ENCODE measurements around the gene PRKCA.

Gene PRKCA

DNA sequence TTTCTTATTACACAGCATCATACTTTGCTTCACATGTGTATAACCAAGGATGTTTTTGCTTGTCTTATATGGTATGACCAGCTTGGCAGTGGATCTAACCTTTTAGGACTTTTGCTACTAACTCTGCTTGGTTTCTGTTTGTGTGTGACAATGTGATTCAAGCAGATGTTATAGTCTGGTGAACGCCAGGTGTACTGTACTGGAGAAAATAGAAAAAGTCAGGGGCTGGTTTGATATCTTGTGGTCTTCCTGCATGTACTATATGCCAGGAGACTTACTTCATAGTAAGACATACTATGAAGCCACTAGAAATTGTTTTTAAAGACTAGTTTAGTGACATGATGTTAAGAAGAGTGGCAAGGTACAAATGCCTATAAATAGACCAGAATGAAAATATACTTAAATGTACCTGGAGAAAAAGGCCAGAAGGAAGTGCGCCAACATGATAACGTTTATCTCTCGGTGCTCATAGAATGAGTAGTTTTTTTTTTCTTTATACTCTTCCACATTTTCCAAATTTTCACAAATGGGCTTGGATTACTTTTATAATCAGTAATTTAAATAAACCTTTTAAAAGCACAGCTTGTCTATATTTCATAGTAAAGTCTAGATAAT is 112.3 kb downstream of the PRKCA start:
- DNase-seq (ENCODE audit: low read depth, low spot score): no peak
- no peak overlapping the region for H3K4me3 ChIP-seq (ENCODE audit: low read depth, low read length)
- CTCF ChIA-PET: interaction anchor here (1.5 kb wide), 1 partner anchor 12 kb away, joined by 5 read pairs; no protein-coding TSS in a partner anchor
- POLR2A ChIA-PET: no interaction called here
- TF ChIP-seq, protein P1, sequence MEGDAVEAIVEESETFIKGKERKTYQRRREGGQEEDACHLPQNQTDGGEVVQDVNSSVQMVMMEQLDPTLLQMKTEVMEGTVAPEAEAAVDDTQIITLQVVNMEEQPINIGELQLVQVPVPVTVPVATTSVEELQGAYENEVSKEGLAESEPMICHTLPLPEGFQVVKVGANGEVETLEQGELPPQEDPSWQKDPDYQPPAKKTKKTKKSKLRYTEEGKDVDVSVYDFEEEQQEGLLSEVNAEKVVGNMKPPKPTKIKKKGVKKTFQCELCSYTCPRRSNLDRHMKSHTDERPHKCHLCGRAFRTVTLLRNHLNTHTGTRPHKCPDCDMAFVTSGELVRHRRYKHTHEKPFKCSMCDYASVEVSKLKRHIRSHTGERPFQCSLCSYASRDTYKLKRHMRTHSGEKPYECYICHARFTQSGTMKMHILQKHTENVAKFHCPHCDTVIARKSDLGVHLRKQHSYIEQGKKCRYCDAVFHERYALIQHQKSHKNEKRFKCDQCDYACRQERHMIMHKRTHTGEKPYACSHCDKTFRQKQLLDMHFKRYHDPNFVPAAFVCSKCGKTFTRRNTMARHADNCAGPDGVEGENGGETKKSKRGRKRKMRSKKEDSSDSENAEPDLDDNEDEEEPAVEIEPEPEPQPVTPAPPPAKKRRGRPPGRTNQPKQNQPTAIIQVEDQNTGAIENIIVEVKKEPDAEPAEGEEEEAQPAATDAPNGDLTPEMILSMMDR (IDR thresholded peaks at IDR 0.05; ENCODE audit: insufficient read depth, low read length, missing control alignments): no peak

DNA sequence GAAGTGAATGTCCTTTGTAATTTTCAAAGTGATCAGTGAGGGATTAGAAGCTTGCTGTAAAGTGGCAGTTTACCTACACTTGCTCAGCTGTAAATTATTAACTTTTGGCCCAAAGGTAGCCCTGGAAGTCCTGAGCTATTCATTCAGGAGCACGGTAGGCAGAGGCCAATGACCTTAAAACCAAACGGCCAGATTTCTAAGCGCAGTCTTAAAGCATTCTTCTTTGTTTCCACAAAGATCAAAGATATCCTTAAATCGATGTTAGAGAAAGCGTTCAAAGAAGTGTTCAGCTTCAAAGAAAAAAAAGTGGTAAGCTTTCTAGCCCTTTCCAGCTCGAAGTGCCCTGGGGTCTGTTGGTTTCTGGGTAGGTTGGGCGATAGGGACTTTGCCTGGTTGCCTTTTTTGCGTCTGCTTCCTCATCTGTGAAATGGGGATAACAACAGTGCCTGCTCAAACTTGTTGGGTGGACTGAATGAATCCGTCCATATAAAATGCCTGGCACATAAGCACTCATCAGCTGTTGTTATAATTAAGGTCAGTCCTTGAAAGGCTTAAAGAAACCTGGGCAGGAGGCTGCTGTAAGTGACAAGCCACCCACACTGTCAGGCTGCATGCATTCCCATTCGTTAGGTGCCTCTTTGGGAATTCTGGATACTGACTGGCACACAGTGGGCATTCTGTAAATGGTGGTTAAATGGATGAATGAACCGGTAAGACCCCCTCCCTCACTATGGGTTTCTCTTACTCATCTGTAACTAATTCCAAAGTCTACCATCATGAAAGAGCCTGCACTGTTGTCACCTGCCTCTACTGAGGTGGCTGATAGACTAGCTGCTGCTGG is 113.2 kb downstream of the PRKCA start:
- no peak overlapping the region for H3K4me3 ChIP-seq (ENCODE audit: low read depth, low read length)
- TF ChIP-seq, protein P1 (IDR thresholded peaks at IDR 0.05; ENCODE audit: insufficient read depth, low read length, missing control alignments): no peak
- DNase-seq (ENCODE audit: low read depth, low spot score): no peak
- ChIA-PET POLR2A (no interaction called here), CTCF (interaction anchor here (1.4 kb wide), 1 partner anchor 23 kb away, joined by 4 read pairs; no protein-coding TSS in a partner anchor)

GRCh38 chr17:66416207-66416940 is 114.0 kb downstream of the PRKCA start:
- CTCF ChIA-PET: interaction anchor here (1.4 kb wide), 1 partner anchor 24 kb away, joined by 4 read pairs; no protein-coding TSS in a partner anchor
- DNase-seq (ENCODE audit: low read depth, low spot score): no peak
- TF ChIP-seq, protein P1 (IDR thresholded peaks at IDR 0.05; ENCODE audit: insufficient read depth, low read length, missing control alignments): no peak
- POLR2A ChIA-PET: no interaction called here
- H3K4me3 ChIP-seq (ENCODE audit: low read depth, low read length): no peak overlapping the region

- DNase-seq (ENCODE audit: low read depth, low spot score): no peak
- ChIA-PET POLR2A (no interaction called here), CTCF (no interaction called here)
- no peak overlapping the region for H3K4me3 ChIP-seq (ENCODE audit: low read depth, low read length)
- TF ChIP-seq, protein P1 (IDR thresholded peaks at IDR 0.05; ENCODE audit: insufficient read depth, low read length, missing control alignments): no peak
Observed at GRCh38 chr17:66417300-66417719, 114.9 kb downstream of the PRKCA start.

GRCh38 chr17:66420961-66421371 is 118.6 kb downstream of the PRKCA start:
- no peak overlapping the region for H3K4me3 ChIP-seq (ENCODE audit: low read depth, low read length)
- TF ChIP-seq, protein P1 (IDR thresholded peaks at IDR 0.05; ENCODE audit: insufficient read depth, low read length, missing control alignments): no peak
- DNase-seq (ENCODE audit: low read depth, low spot score): no peak
- ChIA-PET POLR2A (no interaction called here), CTCF (interaction anchor here (0.6 kb wide), 1 partner anchor 11 kb away, joined by 5 read pairs; no protein-coding TSS in a partner anchor)
